ENCODE data around the gene SLC27A5. TPM values are rescaled to one million over a fixed set of nuclear protein-coding genes. Genes with fewer than 3 reads are reported as not detected.

The SLC27A5 gene
- total and polyA plus RNA-seq, 2 of the 13 experiments (the other 11 are each of a cell fraction or from before 2014, with no cell fraction given): 30.3 to 40.2 TPM

DNA sequence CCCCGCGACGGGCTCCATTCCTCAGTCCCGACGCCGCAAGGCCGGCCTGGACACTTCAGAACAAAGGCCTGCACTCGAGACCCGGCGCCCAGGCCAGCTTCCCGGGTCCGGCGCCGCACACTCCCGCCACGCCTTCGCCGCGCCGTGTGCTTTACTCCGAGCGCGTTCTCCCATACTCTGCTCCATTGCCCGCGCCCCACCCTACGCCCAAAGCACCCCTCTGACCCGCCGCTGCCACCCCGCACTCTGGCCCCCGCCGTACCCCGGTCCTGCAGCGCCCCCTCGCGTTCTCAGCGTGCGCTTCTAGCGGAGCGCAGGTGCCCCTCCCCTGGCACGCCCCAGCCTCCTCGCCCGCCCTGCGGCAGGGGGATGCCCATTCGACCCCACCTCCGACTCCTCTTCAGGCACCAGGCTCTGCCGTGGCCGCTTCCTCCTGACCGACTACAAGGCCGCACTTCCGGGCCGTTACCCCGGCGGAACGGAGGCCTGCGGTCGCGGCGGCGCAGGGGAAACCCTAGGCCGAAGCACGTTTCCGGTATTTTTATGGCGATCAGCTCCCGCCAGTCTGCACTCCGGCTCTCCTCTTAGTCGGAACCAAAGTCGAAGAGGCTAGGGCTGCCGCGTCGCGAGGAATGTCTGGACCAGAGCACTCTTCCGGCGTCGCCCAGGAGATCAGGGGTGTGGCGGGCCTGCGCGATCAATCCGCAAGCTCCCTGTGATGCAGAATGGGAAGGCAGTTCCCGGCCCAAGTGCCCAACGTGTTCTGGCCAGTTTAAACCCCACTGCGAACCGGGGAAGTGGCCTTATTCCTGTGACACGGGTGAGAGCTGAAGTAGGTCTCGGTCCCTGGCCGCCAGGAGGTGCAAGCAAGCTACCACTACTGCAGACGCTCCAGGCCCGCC lies 7.8 kb upstream of the SLC27A5 start, which contains the start of gene ZBTB45 (continued):
- TF ChIP-seq, protein P1, sequence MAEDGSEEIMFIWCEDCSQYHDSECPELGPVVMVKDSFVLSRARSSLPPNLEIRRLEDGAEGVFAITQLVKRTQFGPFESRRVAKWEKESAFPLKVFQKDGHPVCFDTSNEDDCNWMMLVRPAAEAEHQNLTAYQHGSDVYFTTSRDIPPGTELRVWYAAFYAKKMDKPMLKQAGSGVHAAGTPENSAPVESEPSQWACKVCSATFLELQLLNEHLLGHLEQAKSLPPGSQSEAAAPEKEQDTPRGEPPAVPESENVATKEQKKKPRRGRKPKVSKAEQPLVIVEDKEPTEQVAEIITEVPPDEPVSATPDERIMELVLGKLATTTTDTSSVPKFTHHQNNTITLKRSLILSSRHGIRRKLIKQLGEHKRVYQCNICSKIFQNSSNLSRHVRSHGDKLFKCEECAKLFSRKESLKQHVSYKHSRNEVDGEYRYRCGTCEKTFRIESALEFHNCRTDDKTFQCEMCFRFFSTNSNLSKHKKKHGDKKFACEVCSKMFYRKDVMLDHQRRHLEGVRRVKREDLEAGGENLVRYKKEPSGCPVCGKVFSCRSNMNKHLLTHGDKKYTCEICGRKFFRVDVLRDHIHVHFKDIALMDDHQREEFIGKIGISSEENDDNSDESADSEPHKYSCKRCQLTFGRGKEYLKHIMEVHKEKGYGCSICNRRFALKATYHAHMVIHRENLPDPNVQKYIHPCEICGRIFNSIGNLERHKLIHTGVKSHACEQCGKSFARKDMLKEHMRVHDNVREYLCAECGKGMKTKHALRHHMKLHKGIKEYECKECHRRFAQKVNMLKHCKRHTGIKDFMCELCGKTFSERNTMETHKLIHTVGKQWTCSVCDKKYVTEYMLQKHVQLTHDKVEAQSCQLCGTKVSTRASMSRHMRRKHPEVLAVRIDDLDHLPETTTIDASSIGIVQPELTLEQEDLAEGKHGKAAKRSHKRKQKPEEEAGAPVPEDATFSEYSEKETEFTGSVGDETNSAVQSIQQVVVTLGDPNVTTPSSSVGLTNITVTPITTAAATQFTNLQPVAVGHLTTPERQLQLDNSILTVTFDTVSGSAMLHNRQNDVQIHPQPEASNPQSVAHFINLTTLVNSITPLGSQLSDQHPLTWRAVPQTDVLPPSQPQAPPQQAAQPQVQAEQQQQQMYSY (CRISPR knock-in tag; IDR thresholded peaks at IDR 0.05): peak; percentile 60
- TF ChIP-seq, protein P2, sequence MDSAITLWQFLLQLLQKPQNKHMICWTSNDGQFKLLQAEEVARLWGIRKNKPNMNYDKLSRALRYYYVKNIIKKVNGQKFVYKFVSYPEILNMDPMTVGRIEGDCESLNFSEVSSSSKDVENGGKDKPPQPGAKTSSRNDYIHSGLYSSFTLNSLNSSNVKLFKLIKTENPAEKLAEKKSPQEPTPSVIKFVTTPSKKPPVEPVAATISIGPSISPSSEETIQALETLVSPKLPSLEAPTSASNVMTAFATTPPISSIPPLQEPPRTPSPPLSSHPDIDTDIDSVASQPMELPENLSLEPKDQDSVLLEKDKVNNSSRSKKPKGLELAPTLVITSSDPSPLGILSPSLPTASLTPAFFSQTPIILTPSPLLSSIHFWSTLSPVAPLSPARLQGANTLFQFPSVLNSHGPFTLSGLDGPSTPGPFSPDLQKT (CRISPR knock-in tag; IDR thresholded peaks at IDR 0.05; ENCODE audit: borderline replicate concordance): peak; percentile 51; the same call in 1 of the 2 replicates
- TF ChIP-seq ZNF614 (CRISPR knock-in tag; IDR thresholded peaks at IDR 0.05; ENCODE audit: borderline replicate concordance) (peak; percentile 86), TCF7L2 (IDR thresholded peaks at IDR 0.05; ENCODE audit: low read depth, low read length) (no peak), ZFP36 (IDR thresholded peaks at IDR 0.05; ENCODE audit: borderline replicate concordance, low read depth, low read length, partially characterized antibody) (peak; percentile 54), ELF1 (CRISPR knock-in tag; IDR thresholded peaks at IDR 0.05) (peak; percentile 97), FOSL2 (CRISPR knock-in tag; IDR thresholded peaks at IDR 0.05) (peak; percentile 75), DR1 (CRISPR knock-in tag; IDR thresholded peaks at IDR 0.05) (peak; percentile 82), ZNF567 (CRISPR knock-in tag; IDR thresholded peaks at IDR 0.05; ENCODE audit: borderline replicate concordance) (no peak; the same call in 1 of the 2 replicates), AGO1 (IDR thresholded peaks at IDR 0.05; ENCODE audit: low read depth, low read length, poor library complexity, severe bottlenecking) (peak; percentile 91), EEA1 (CRISPR knock-in tag; IDR thresholded peaks at IDR 0.05; ENCODE audit: borderline replicate concordance) (0 out of 2 replicates have a peak, but pooled peaks have one; percentile 2), ZNF224 (CRISPR knock-in tag; IDR thresholded peaks at IDR 0.05) (peak; percentile 92), ZNF12 (CRISPR knock-in tag; IDR thresholded peaks at IDR 0.05) (peak; percentile 59; the same call in 1 of the 2 replicates), YEATS2 (CRISPR knock-in tag; IDR thresholded peaks at IDR 0.05; ENCODE audit: borderline replicate concordance) (peak; percentile 98), RELA (CRISPR knock-in tag; IDR thresholded peaks at IDR 0.05) (peak; percentile 75; the same call in 1 of the 2 replicates), SSRP1 (CRISPR knock-in tag; IDR thresholded peaks at IDR 0.05) (0 out of 2 replicates have a peak, but pooled peaks have one; percentile 92), FOXJ3 (CRISPR knock-in tag; IDR thresholded peaks at IDR 0.05; ENCODE audit: borderline replicate concordance) (peak; percentile 81), RAD51 (IDR thresholded peaks at IDR 0.05; ENCODE audit: borderline replicate concordance) (no peak)
- TF ChIP-seq, protein P3, sequence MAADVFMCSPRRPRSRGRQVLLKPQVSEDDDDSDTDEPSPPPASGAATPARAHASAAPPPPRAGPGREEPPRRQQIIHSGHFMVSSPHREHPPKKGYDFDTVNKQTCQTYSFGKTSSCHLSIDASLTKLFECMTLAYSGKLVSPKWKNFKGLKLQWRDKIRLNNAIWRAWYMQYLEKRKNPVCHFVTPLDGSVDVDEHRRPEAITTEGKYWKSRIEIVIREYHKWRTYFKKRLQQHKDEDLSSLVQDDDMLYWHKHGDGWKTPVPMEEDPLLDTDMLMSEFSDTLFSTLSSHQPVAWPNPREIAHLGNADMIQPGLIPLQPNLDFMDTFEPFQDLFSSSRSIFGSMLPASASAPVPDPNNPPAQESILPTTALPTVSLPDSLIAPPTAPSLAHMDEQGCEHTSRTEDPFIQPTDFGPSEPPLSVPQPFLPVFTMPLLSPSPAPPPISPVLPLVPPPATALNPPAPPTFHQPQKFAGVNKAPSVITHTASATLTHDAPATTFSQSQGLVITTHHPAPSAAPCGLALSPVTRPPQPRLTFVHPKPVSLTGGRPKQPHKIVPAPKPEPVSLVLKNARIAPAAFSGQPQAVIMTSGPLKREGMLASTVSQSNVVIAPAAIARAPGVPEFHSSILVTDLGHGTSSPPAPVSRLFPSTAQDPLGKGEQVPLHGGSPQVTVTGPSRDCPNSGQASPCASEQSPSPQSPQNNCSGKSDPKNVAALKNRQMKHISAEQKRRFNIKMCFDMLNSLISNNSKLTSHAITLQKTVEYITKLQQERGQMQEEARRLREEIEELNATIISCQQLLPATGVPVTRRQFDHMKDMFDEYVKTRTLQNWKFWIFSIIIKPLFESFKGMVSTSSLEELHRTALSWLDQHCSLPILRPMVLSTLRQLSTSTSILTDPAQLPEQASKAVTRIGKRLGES (CRISPR knock-in tag; IDR thresholded peaks at IDR 0.05; ENCODE audit: borderline replicate concordance): no peak
- TF ChIP-seq, protein P4, sequence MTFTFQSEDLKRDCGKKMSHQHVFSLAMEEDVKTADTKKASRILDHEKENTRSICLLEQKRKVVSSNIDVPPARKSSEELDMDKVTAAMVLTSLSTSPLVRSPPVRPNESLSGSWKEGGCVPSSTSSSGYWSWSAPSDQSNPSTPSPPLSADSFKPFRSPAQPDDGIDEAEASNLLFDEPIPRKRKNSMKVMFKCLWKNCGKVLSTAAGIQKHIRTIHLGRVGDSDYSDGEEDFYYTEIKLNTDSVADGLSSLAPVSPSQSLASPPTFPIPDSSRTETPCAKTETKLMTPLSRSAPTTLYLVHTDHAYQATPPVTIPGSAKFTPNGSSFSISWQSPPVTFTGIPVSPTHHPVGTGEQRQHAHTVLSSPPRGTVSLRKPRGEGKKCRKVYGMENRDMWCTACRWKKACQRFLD (CRISPR knock-in tag; IDR thresholded peaks at IDR 0.05; ENCODE audit: borderline replicate concordance): peak; percentile 89

Measured in HepG2 (cell line).